HG03442 (cell line): ENCODE measurements around the gene ANAPC5.
"Not testable (repeated sequence)": the region's sequence is repeated elsewhere in the genome, so short reads cannot be mapped to it uniquely, and the experiment has no call there.

Experiments
- ATAC-seq: cut with Tn5 transposase; IDR thresholded peaks from one replicate; pipeline ENCODE4 v1.9.1; 2021; ENCODE audit warnings: mild to moderate bottlenecking, moderate library complexity; ENCODE audit not compliant: unreplicated experiment

The ANAPC5 gene

DNA sequence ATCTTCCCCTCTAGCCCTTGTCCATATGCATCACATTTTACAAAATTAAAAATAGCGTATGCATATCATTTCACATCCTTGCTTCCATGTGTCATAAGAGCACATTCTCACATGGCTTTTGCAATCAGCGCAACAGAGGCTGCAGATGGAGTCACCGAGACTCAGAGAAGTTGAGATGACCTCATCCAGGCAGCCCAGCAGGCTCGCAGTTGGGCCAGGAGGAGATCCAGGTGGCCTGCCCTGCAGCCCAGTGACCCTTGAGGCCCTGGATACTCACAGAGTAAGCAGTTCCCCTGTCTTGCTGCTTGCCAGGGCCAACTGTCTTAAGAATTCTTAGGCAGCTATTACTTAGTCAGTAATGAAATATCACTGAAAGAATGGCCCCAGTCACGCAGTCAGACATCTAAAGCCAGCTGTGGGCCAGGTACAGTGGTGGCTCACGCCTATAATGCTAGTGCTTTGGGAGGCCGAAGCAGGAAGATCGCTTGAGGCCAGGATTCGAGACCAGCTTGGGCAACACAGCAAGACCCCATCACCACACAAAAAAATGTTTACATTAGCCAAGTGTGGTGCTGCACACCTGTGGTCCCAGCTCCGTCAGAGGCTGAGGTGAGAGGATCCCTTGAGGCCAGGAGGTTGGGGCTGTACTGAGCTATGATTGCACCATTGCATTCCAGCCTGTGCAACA, 64.8 kb downstream of the ANAPC5 start:
- ATAC-seq = no peak

DNA sequence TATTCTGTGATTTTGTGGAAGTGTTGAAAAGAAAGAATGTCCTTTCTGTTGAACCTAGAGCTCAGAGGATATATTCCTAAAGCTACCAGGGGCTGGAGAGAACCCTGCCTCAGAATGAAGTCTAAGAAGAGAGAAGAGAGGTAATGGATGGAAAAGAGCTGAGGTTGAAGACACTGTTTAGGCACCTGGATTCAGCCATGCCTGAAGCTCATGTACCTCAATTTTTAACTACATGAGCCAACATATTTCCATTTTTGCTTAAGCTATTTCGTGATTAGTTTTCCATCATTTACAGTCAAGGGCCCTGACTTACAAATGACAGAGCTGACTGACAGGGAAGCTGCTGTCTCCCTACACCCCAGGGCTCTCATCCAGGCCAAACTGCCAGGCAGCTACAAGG, 66.4 kb downstream of the ANAPC5 start:
- no peak for ATAC-seq

DNA sequence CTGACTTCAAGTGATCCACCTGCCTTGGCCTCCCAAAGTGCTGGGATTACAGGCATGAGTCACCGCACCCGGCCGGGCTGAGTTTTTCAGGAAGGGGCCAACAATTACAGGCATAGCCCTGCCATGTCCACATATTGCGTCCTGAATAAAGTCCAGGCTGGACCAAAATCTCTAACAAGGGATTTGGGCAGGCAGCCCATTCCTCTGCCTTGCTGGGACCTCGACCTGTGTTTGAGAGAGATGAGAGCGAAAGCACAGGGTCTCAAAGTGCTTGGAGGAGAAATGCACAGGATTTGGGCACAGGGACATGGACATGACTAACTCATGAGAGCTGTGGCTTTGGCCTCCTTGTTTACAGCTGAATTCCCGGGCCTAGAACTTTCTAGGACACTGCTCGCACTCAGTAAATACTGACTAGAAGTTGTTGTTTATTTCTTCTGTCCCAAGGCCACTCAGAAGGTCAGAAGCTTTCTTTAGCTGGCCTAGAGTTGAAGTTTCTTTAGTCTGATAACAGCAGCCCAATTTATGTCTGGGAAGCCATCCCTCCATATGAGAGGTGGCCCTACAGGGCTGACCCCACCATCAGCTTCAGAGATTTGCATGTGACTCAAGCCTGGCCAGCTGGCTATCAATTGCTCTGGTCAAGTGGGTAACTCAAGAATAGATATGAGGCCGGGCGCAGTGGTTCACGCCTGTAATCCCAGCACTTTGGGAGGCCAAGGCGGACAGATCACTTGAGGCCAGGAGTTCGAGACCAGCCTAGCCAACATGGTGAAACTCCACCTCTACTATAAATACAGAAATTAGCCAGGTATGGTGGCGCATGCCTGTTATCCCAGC, 67.4 kb downstream of the ANAPC5 start:
- no peak for ATAC-seq

DNA sequence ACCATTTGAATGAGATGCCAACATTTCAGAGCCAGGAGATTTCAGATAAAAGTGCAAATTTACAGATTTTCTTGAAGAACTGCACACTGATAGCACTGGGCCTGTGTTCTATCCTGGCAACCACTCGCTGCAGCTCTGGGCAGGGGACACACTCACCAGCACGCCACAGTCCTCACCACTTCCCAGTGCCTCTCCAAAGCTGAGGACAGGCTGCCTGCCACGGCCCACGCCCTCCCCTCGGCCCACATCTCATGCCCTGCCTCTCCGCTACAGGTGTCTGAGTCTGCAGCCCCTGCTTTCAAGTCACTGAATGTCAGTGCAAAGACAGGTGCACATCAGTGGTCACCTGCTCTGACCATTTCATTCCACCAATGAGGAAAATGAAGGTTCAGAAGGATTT, 68.4 kb downstream of the ANAPC5 start:
- no peak for ATAC-seq

DNA sequence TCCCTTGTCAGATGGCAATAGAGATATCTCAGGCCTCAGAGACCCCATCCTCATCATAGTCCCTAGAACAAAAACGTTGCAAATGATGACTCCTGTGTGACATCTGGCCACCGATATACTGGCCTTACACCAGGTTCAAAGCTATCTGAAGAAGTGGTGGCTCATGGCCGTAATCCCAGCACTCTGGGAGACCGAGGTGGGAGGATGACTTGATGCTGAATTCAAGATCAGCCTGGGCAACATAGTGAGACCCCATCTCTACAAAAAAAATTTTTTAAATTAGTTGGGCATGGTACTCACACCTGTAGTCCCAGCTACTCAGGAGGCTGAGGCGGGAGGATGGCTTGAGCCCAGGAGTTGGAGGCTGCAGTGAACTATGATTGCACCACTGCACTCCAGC, 68.8 kb downstream of the ANAPC5 start:
- no peak for ATAC-seq

DNA sequence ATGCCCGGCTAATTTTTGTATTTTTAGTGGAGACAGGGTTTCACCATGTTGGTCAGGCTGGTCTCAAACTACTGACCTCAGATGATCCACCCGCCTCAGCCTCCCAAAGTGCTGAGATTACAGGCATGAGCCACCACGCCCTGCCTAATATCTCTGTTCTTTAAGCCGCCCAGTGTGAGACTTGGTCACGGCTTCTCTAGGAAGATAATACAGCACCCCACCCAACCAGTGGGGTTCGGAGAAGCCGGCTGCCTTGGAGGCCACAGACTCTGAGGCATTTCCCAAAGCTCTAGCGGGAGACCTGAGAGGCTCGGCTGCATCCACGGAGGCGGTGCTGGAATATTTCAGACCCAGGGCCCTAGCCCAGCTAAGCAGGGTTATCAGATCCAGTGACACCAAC, 69.3 kb downstream of the ANAPC5 start:
- ATAC-seq = not testable (repeated sequence)

DNA sequence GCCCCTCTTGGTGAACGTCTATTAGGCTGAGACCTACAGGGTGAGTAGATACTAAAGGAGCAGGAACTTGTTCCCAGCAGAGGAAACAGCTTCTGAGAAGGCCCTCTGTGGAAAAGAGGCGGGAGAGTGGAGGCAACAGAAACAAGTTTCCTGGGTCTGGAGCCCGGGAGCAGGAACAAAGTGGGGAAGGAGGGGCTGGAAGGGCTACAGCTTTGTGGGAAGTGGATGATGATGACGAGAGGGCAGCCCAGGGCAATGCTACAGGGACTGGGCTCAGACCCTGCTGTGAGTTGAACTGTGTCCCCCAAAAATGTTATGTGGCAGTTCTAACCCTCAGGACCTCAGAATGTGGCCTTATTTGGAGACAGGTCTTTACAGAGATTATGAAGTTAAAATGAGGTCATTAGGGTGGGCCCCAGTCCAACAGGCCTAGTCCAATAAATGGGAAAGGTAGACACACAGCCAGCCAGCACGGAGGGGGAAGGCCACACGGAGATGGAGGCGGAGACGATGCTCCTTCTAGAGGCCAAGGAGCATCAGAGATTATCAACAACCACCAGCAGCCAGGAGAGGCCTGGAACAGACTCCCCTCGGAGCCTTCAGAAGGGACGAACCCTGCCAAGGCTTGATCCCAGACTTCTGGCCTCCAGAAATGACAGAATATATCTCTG, 70.0 kb downstream of the ANAPC5 start:
- ATAC-seq = no peak

DNA sequence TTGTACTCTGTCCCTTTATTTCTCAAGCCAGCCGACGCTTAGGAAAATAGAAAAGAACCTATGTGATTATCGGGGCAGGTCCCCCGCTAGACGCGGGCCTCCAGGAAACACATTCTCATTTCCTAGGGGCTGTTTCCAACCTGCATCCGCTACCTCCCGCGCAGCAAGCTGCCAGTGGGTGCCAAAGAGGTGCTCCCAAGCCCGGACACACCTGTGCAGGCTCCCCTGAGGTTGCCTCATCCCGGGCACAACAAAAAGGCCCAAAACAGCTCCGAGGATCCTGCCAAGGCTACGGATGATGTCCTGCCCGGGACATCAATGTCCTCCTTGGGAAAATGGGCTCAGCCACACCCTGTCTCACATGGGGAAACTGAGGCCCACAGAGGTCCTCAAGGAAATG, 71.1 kb downstream of the ANAPC5 start:
- ATAC-seq = not testable (repeated sequence)

DNA sequence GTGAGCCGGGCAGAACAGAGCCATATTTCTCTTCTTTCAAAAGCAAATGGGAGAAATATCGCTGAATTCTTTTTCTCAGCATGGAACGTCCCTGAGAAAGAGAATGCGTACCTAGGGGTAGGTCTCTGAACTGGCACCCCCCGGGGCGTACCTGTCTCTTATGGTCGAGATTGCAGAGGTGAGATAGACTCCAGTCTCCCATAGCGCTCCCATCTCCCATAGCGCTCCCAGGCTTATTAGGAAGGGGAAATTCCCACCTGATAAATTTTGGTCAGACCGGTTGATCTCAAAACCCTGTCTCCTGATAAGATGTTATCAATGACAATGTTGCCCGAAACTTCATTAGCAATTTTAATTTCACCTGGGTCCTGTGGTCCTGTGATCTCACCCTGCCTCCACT, 71.7 kb downstream of the ANAPC5 start:
- ATAC-seq = not testable (repeated sequence)

DNA sequence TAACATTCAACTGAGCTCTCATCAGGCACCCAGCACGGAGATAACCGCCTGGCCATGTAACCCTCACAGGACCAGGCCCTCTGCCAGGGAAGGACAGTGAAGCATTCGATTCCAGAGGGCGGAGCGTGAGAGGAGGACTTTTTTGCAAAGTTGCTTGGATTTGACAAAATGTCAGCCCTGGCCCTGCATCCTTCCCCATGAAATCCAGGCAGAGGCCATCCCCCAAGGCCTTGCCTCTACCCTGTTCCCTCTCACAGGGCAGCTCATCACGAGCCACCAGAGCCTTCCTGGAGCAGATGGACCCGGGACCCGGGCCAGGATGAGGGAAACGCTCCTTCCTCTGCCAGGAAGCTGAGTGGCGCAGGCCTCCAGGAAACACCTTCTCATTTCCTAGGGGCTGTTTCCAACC, 72.7 kb downstream of the ANAPC5 start:
- no peak for ATAC-seq

DNA sequence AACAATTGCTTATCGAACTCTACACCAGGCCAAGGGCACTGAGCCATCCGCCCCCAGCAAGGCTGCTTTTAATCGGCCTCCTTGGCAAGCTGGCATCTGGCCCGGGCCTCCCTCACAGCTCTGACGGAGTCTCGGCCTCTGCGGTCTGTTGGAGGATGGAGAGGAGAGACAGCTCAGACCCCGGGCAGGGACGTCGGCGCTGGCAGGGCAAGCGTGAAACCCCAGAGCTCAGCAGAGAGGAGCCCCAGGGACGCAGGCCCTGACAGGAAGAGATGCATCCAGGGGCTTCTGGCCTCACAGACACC, 73.2 kb downstream of the ANAPC5 start:
- ATAC-seq = no peak

DNA sequence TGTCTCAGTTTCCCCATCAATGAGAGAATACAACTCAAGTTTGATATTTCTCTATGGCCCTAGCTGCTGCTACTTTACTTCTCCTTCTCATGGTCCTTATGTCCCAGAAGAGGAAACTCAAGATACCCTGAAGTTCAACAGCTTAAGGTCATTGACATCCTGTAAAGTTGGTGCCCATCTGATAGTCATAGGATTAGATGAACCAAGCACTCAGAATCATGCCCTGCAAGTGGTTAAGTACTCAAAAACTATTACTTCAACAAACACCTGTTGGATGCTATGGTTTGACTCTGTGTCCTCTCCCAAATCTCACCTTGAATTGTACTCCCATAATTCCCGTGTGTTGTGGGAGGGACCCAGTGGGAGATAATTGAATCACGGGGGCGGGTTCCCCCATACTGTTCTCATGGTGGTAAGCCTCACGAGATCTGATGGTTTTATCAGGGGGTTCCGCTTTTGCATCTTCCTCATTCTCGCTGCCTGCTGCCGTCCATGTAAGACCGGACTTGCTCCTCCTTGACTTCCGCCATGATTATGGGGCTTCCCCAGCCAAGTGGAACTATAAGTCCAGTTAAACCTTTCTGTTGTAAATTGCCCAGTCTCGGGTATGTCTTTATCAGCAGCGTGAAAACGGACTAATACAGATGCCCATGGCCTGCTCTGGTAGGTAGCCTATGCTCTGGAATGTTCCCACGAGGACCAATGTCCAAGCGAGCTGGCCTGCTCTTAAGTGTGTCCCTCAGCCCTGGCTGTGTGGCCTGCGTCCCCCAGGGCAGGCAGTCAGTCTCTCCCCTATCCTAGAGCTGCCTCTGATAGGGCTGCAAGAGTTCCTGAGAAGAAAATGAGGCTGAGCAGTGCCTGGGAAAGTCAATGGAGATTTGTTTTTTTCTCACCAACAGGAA, 73.8 kb downstream of the ANAPC5 start:
- ATAC-seq = no peak

DNA sequence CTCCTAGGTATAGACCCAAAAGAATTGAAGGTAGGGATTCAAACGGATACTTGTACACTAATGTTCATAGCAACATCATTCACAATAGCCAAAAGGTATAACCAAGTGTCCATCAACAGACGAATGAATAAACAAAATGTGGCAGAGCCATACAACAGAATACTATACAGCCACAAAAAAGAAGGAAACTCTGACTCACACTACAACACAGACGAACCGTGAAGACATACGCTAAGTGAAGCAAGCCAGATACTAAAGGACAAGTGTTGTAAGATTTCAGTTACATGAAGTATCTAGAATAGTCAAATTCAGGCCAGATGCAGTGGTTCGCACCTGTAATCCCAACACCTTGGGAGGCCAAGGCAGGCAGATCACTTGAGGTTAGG, 74.8 kb downstream of the ANAPC5 start:
- ATAC-seq = peak; percentile 19

DNA sequence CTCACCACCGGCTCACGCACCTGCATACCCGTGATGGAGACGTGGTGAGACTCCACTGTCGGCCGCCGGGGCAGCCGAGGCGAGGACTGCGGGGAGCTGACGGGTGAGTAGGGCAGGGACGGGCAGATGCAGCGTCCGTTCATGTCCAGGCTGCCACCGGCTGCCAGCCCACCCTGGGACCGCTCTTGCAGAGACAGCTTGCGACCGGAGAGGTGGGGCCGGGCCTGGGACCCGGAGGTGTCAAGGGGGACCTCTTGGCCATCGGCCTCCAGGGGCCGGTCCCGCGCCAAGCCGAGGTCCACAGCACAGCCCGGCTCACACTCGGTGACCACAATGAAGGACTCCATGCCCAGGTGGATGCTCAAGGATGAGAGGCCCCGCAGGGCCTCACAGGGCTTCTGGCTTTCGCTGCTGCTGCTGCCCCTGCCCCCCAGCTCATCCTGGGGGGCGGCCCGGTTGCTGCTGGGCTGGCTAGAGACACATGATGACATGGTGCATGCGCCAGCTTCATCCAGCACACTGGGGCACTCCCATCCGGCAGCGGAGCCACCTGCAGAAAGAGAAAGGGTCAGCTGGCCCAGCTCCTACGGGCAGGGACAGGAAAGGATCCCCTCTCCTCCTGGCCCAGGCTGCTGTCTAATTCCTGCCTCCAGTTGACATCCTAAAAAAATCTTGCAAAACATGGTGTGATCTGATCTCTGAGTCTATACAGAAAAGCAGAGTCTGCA, 78.0 kb downstream of the ANAPC5 start:
- no peak for ATAC-seq

DNA sequence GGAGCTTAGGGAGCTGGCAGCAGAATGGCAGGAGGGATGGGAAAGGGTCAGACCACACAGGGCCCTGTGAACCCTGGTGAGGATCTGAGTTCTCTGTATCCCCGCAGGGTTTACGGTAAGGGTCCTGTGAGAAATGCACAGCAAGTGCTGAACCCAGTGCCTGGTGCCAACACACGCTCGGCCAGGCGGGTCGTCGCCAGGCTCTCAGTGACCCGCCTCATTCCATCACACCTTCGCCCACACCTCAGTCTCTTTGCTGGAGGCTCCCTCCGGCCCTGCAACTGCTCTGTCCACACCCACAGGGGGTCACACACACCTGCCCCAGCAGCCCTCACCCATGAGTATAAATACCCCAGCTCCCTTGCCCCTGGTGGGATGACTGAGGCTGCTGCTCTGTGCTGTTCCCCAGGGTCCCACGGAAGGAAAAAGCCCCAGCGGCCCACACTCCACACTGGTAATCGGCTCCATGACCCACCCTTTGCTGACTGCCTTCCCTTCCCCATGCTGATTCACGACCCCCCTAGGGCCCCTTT, 78.8 kb downstream of the ANAPC5 start:
- ATAC-seq = no peak

DNA sequence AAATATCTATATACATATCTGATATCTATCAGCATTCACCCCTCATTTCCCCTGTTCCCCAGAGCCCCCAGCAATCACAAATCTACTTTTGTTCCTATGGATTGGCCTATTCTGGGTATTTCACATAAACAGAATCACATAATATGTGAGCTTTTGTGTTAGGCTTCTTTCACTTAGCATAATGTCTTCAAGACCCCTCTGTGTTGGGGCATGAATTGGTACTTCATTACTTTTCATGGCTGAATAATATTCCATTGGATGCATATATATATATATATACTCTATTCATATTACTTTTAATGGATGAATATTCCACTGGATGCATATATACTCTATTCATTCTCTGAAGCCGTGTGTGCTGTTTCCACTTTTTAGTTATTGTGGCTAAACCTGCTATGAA, 84.4 kb downstream of the ANAPC5 start:
- ATAC-seq = no peak

DNA sequence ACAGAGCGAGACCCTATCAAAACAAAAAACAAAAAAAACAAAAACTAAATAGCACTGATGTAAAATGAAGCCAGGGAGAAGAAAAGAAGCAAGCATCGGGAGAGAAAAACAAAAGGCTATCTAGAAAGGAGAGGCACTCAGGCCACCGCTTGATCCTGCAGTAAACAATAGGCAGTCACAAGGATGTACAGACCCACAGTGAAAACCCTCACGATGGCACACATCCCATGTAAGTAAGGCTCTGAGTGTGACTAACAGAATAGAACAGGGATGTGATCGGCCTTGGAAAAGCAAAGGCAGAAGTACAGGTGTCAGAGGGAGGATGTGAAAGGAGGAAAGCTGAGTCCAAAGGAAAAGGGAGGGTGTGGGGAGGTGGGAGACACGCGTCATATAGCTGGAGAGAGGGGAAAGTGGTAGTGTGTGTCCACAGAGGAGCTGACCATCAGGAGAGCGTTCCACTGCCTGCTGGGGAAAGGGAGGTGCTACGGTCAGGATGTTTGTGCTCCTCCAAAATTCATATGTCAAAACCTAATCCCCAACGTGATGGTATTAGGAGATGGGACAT, 87.2 kb downstream of the ANAPC5 start:
- no peak for ATAC-seq

DNA sequence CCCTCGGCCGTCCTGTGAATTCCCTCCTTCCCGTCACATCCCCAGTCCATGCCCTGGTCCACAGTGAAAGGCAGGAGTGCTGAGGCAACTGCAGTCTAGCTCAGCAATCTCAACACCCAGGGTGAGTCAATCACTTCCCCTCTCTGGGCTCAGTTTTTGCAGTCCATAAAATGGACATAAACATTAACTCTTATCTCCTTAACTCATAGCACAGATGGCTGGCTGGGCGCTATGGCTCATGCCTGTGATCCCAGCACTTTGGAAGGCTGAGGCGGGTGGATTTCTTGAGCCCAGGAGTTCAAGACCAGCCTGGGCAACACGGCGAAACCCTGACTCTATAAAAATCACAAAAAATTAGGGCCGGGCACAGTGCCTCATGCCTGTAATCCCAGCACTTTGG, 88.1 kb downstream of the ANAPC5 start:
- ATAC-seq = no peak

DNA sequence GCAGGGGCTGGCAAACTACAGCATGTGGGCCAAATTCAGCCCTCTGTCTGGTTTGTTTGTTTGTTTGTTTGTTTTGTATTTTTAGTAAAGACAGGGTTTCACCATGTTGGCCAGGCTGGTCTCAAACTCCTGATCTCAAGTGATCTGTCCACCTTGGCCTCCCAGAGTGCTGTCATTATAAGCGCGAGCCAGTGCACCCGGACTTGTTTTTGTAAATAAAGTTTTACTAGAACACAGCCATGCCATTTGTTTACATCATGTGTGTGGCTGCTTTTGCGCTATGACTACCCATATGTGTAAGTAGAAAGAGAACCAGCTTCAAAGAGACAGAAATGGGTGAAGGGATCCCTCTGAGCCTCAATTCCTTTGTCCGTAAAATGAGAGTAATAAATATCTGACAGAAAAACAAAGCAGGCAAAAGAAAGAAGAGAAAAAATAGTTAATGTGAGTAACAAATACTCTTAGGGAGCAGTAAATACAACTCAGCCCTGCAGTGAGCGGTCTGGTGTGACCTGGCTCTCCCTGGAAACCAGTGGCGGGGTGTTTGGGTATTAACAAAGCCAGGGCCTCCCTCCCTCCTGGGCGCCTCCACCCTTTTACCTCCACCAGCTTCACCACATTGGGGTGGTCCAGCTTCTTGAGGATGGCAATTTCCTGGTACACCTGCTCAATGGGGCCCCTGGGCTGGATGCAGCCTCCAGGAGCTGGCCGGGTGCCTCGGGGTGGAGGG, 88.8 kb downstream of the ANAPC5 start:
- no peak for ATAC-seq
